Esophagus muscularis mucosa (tissue), 4 donors: Measurements from ENCODE around the gene TCEAL9. TPM values are rescaled to one million over a fixed set of nuclear protein-coding genes. Genes with fewer than 3 reads are reported as not detected.

ENCODE experiments used
- DNase-seq: peaks from one replicate; pipeline ENCODE4 v3.0.0-alpha.2; 2017; ENCODE audit errors: extremely low spot score
- H3K27ac ChIP-seq, 4 donors: fragments of 200-600 bp; sonication (generic); replicated peaks in 1 of 4; 1 replicate in 3 of 4; 2 replicates in 1 of 4; pipeline ENCODE4 v1.5.1; 2016 to 2019; ENCODE audit warnings: mild to moderate bottlenecking in 1 of 4
- H3K27me3 ChIP-seq, 4 donors: fragments of 200-600 bp; sonication (generic); one replicate each; pipeline versions ENCODE4 v1.5.1 to v1.6.0; 2016 to 2019
- H3K36me3 ChIP-seq, 4 donors: fragments of 200-600 bp; sonication (generic); one replicate each; pipeline ENCODE4 v1.5.1; 2016 to 2019
- H3K4me1 ChIP-seq, 4 donors: fragments of 200-600 bp; sonication (generic); one replicate each; pipeline ENCODE4 v1.5.1; 2016 to 2019
- H3K4me3 ChIP-seq, 4 donors: fragments of 200-600 bp; sonication (generic); 1 replicate in 2 of 4; 2 replicates in 2 of 4; pipeline ENCODE4 v1.5.1; 2016 to 2019; ENCODE audit warnings: mild to moderate bottlenecking in 4 of 4, moderate library complexity in 1 of 4
- H3K9me3 ChIP-seq, 4 donors: fragments of 200-600 bp; sonication (generic); 1 replicate in 3 of 4; 2 replicates in 1 of 4; pipeline ENCODE4 v1.5.1; 2016 to 2019
- CTCF ChIP-seq, 3 experiments: fragments of 200-600 bp in 2 of 3; fragments of 450-650 bp in 1 of 3; sonication (generic) in 2 of 3; IDR thresholded peaks; one replicate each; pipeline ENCODE4 v1.5.1; 2017 to 2019; ENCODE audit warnings: antibody characterized with exemption in 3 of 3, mild to moderate bottlenecking in 2 of 3, moderate library complexity in 1 of 3
- EP300 ChIP-seq: sonication (generic); formaldehyde crosslinking; IDR thresholded peaks from one replicate; pipeline ENCODE4 v1.6.1; 2017; ENCODE audit warnings: antibody characterized with exemption
- POLR2A ChIP-seq: fragments of 450-650 bp; IDR thresholded peaks from one replicate; pipeline ENCODE4 v1.6.1; 2017; ENCODE audit warnings: antibody characterized with exemption, moderate library complexity, mild to moderate bottlenecking, low read depth
- POLR2AphosphoS5 ChIP-seq, 2 donors: sonication (generic); formaldehyde crosslinking; IDR thresholded peaks; one replicate each; pipeline ENCODE4 v1.6.1; 2017; ENCODE audit warnings: antibody characterized with exemption in 2 of 2
- WGBS: methylation state at CpG from one replicate; pipeline ENCODE4 v1.1.5; 2018; 5-methylcytosine and 5-hydroxymethylcytosine counted together
- intact Hi-C: fragments of 100-400 bp; cut with DNase I; formaldehyde crosslinking; loops from one replicate; pipeline ENCODE4 v1.15.1; 2023
- total RNA-seq, 4 donors: library from RNA; depleted of rRNA; stranded (reverse); fragments of >200 nt; gene quantifications; one replicate each; pipeline versions ENCODE4 v1.1.0 to v1.2.1, GENCODE V29; 2016

Gene TCEAL9
- total RNA-seq, 4 donors from 2014 or later: 47.3 to 69.3 (median 52.9) TPM

GRCh38 chrX:103398421-103398864 lies 42.1 kb downstream of the TCEAL9 start:
- no peaks in the 10 kb centered on the region for H3K9me3 ChIP-seq
- no peaks in the 10 kb centered on the region for H3K4me1 ChIP-seq
- WGBS: 29% methylated on average over 1 of the region's 1 CpG
- intact Hi-C loops: no loop called here
- no peak for TF ChIP-seq POLR2AphosphoS5 (IDR thresholded peaks at IDR 0.05)
- no peak for TF ChIP-seq CTCF (IDR thresholded peaks at IDR 0.05)
- no peak for TF ChIP-seq POLR2A
- no peak overlapping the region for H3K4me3 ChIP-seq
- no peaks in the 10 kb centered on the region for H3K36me3 ChIP-seq
- no peak overlapping the region for H3K27ac ChIP-seq
- no peak for DNase-seq
- no peaks in the 10 kb centered on the region for H3K27me3 ChIP-seq

- Histone ChIP-seq H3K4me3 (no peak overlapping the region), H3K9me3 (no peaks in the 10 kb centered on the region), H3K27ac (no peak overlapping the region), H3K27me3 (peaks cover 0 to 3% (median 0%) of the 10 kb centered on the region in 4 donors), H3K36me3 (no peaks in the 10 kb centered on the region), H3K4me1 (no peaks in the 10 kb centered on the region)
- TF ChIP-seq POLR2AphosphoS5 (IDR thresholded peaks at IDR 0.05) (no peak), CTCF (IDR thresholded peaks at IDR 0.05) (no peak), EP300 (no peak), POLR2A (no peak)
- 36% methylated on average over 1 of the region's 1 CpG for WGBS
- intact Hi-C loops: no loop called here
- no peak for DNase-seq
Observed at GRCh38 chrX:103399744-103400143, 43.4 kb downstream of the TCEAL9 start.

GRCh38 chrX:103400931-103401330 lies 44.6 kb downstream of the TCEAL9 start:
- Histone ChIP-seq H3K9me3 (no peaks in the 10 kb centered on the region), H3K4me1 (no peaks in the 10 kb centered on the region), H3K27me3 (peaks cover 0 to 8% (median 0%) of the 10 kb centered on the region in 4 donors), H3K36me3 (no peaks in the 10 kb centered on the region), H3K4me3 (no peak overlapping the region), H3K27ac (no peak overlapping the region)
- intact Hi-C loops: no loop called here
- WGBS: 20% methylated on average over 1 of the region's 1 CpG
- DNase-seq: no peak
- TF ChIP-seq EP300 (no peak), POLR2AphosphoS5 (IDR thresholded peaks at IDR 0.05) (no peak), CTCF (IDR thresholded peaks at IDR 0.05) (no peak), POLR2A (no peak)

GRCh38 chrX:103404231-103405008 lies 48.1 kb downstream of the TCEAL9 start:
- intact Hi-C loops: no loop called here
- Histone ChIP-seq H3K4me1 (no peaks in the 10 kb centered on the region), H3K4me3 (peak overlapping the region; percentile 50 to 62 (median 55)), H3K36me3 (no peaks in the 10 kb centered on the region), H3K27ac (peak overlapping the region in 3 of 4 donors; percentile 30 to 53 (median 48)), H3K9me3 (no peaks in the 10 kb centered on the region), H3K27me3 (peaks cover 0 to 8% (median 0%) of the 10 kb centered on the region in 4 donors)
- WGBS: 19% methylated on average over 19 of the region's 19 CpGs
- TF ChIP-seq POLR2A: no peak
- TF ChIP-seq POLR2AphosphoS5 (IDR thresholded peaks at IDR 0.05): peak; percentile 58 to 61
- DNase-seq: peak; percentile 91

GRCh38 chrX:103405009-103405333 lies 48.7 kb downstream of the TCEAL9 start:
- no peak for DNase-seq
- H3K4me3 ChIP-seq: peak overlapping the region; percentile 50 to 62 (median 55)
- H3K9me3 ChIP-seq: no peaks in the 10 kb centered on the region
- intact Hi-C loops: no loop called here
- no peaks in the 10 kb centered on the region for H3K4me1 ChIP-seq
- peaks cover 0 to 8% (median 0%) of the 10 kb centered on the region in 4 donors for H3K27me3 ChIP-seq
- peak overlapping the region in 3 of 4 donors; percentile 30 to 53 (median 48) for H3K27ac ChIP-seq
- TF ChIP-seq CTCF (IDR thresholded peaks at IDR 0.05) (no peak), EP300 (no peak), POLR2AphosphoS5 (IDR thresholded peaks at IDR 0.05) (no peak), POLR2A (no peak)
- WGBS: 23% methylated on average over 7 of the region's 7 CpGs
- no peaks in the 10 kb centered on the region for H3K36me3 ChIP-seq
